Spleen (tissue), 7 donors: ENCODE results near the gene PDLIM4.

Source experiments
- POLR2A ChIP-seq, 3 donors: fragments of 450-650 bp; IDR thresholded peaks; one replicate each; pipeline ENCODE4 v1.5.1; 2017; ENCODE audit warnings: antibody characterized with exemption in 3 of 3, mild to moderate bottlenecking in 1 of 3
- TF ChIP-seq, protein P1 (sequence below), 11 experiments: fragments of 200-600 bp in 7 of 11; fragments of 450-650 bp in 4 of 11; sonication (generic) in 4 of 11; IDR thresholded peaks in 8 of 11; conservative IDR thresholded peaks in 3 of 11; 1 replicate in 7 of 11; 2 replicates in 4 of 11; pipeline versions ENCODE4 v1.4.0 to v1.8.0; 2016 to 2021; ENCODE audit warnings: antibody characterized with exemption in 11 of 11, inconsistent platforms in 4 of 11, mild to moderate bottlenecking in 1 of 11
- donor health status: DM: no; HTN: no; CAD: no; lungs with moderate emphysema.
- donor health status: DM: no; HTN: no; CAD: no.
- donor health status: DM: no; HTN: no; CAD: no.

DNA sequence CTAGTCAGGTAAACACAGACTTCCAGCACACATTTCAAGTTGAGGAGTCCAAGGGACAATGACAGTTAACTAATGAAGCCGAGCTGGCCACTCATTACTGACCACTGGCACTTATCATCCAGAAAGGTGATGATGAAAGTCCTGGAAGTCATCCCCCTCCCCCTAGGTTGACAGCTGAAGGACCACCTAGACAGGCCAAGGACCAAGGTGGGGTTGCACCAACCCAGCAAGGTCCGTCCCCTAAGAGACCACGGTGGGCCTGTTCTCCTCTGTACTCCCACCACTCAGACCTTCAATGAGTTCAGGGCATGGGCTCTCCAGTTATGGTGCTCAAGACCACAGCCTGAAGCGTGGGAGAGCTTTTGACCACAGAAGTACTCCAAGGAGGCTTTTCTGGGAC is 43.0 kb upstream of the PDLIM4 start:
- TF ChIP-seq, protein P1, sequence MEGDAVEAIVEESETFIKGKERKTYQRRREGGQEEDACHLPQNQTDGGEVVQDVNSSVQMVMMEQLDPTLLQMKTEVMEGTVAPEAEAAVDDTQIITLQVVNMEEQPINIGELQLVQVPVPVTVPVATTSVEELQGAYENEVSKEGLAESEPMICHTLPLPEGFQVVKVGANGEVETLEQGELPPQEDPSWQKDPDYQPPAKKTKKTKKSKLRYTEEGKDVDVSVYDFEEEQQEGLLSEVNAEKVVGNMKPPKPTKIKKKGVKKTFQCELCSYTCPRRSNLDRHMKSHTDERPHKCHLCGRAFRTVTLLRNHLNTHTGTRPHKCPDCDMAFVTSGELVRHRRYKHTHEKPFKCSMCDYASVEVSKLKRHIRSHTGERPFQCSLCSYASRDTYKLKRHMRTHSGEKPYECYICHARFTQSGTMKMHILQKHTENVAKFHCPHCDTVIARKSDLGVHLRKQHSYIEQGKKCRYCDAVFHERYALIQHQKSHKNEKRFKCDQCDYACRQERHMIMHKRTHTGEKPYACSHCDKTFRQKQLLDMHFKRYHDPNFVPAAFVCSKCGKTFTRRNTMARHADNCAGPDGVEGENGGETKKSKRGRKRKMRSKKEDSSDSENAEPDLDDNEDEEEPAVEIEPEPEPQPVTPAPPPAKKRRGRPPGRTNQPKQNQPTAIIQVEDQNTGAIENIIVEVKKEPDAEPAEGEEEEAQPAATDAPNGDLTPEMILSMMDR (IDR thresholded peaks at IDR 0.05 in 8 of 11, conservative IDR thresholded peaks at IDR 0.05 in 3 of 11): no peak
- TF ChIP-seq POLR2A (IDR thresholded peaks at IDR 0.05): no peak
